GM12873 (cell line): ENCODE data around the gene RPL22.

ENCODE experiments used
- CTCF ChIP-seq: IDR thresholded peaks from 2 replicates; pipeline ENCODE4 v1.5.1; 2012; ENCODE audit warnings: low read depth, mild to moderate bottlenecking, moderate library complexity, low read length, control low read depth; ENCODE audit not compliant: insufficient read depth; ENCODE audit errors: missing control alignments

RPL22 gene

GRCh38 chr1:6223617-6224016 lies 24.2 kb upstream of the RPL22 start:
- no peak for TF ChIP-seq CTCF

- TF ChIP-seq CTCF = no peak
These were observed 23.2 kb upstream of the RPL22 start for GRCh38 chr1:6222636-6223035.

GRCh38 chr1:6221210-6221784 lies 21.9 kb upstream of the RPL22 start:
- no peak for TF ChIP-seq CTCF

GRCh38 chr1:6220236-6220635 lies 20.8 kb upstream of the RPL22 start:
- no peak for TF ChIP-seq CTCF

- no peak for TF ChIP-seq CTCF
These were observed 19.2 kb upstream of the RPL22 start for GRCh38 chr1:6218375-6219164.

- TF ChIP-seq CTCF = no peak
These were observed 13.0 kb upstream of the RPL22 start for GRCh38 chr1:6212193-6212959.

GRCh38 chr1:6211731-6212130 lies 12.3 kb upstream of the RPL22 start:
- TF ChIP-seq CTCF = no peak
